HCT116 (cell line): Measurements from ENCODE around the gene DBNDD2. TPM values are rescaled to one million over a fixed set of nuclear protein-coding genes. Genes with fewer than 3 reads are reported as not detected.

ENCODE experiments used
- ATAC-seq: fragments of 200-7000 bp; cut with Tn5 transposase; 2 replicates; pipeline ENCODE4 v1.9.1; 2020; ENCODE audit warnings: mild to moderate bottlenecking, moderate library complexity
- BruUV-seq: library from RNA; stranded (reverse); fragments of 400-500 nt; replicated peaks from 2 replicates; lab custom pipeline; 2021; lab: Mats Ljungman, UMichigan
- CTCF ChIA-PET: fragments of 300-600 bp; sonication (Branson Sonifier 250); formaldehyde crosslinking; loops from one replicate; lab custom pipeline; 2021; ENCODE audit warnings: antibody characterized with exemption; lab: Charles Lee
- POLR2A ChIA-PET: fragments of 300-600, 350-600 bp; sonication (Branson Sonifier 250); formaldehyde crosslinking; loops from one replicate; lab custom pipeline; 2021; ENCODE audit warnings: antibody characterized with exemption; lab: Charles Lee
- RAD21 ChIA-PET, 2 experiments: fragments of 300-600 bp; sonication (Branson Sonifier 250); formaldehyde crosslinking; loops; one replicate each; lab custom pipeline; 2023; ENCODE audit warnings: low total read pairs in 2 of 2; ENCODE audit not compliant: uncharacterized antibody in 2 of 2, unreplicated experiment in 2 of 2, low non-redundant PET in 1 of 2; lab: Charles Lee
- DNase-seq: peaks from one replicate; pipeline ENCODE4 v3.0.0-alpha.2; 2010; ENCODE audit warnings: low read depth, low spot score
- H2AFZ ChIP-seq: fragments of 200-600 bp; shearing (Covaris generic), sonication (generic); 2 replicates; pipeline ENCODE4 v1.6.1; 2017; ENCODE audit warnings: low read depth, mixed run types, mixed read lengths, antibody characterized with exemption, low read length; ENCODE audit not compliant: poor library complexity, severe bottlenecking
- H3K27ac ChIP-seq: 2 replicates; pipeline ENCODE4 v1.5.1; 2012; ENCODE audit warnings: low read depth, low read length
- H3K27me3 ChIP-seq: fragments of 200-600 bp; sonication (generic); 2 replicates; pipeline ENCODE4 v1.6.1; 2016; ENCODE audit warnings: mixed run types, low read length, mixed read lengths; ENCODE audit not compliant: insufficient read depth
- H3K36me3 ChIP-seq, 2 experiments: fragments of 200-500 bp in 1 of 2; fragments of 200-600 bp in 1 of 2; sonication (Bioruptor generic) in 1 of 2; sonication (generic) in 1 of 2; 2 replicates each; pipeline versions ENCODE4 v1.5.1 to v1.6.1; 2014 to 2016; ENCODE audit warnings: low read length in 2 of 2, inconsistent platforms in 1 of 2, mixed read lengths in 1 of 2, mixed run types in 1 of 2; ENCODE audit not compliant: insufficient read depth in 2 of 2, control insufficient read depth in 1 of 2
- H3K4me1 ChIP-seq, 2 experiments: fragments of 200-600 bp in 1 of 2; sonication (generic) in 1 of 2; 2 replicates each; pipeline versions ENCODE4 v1.5.1 to v1.6.1; 2012 to 2017; ENCODE audit warnings: low read length in 2 of 2, inconsistent platforms in 1 of 2, mild to moderate bottlenecking in 1 of 2, mixed read lengths in 1 of 2, mixed run types in 1 of 2, moderate library complexity in 1 of 2; ENCODE audit not compliant: insufficient read depth in 2 of 2, control insufficient read depth in 1 of 2
- H3K4me2 ChIP-seq: fragments of 200-600 bp; sonication (generic); 2 replicates; pipeline ENCODE4 v1.6.1; 2017; ENCODE audit warnings: mixed run types, low read length, mixed read lengths
- H3K4me3 ChIP-seq, 2 experiments: fragments of 200-600 bp in 1 of 2; sonication (generic) in 1 of 2; replicated peaks in 1 of 2; 2 replicates each; pipeline ENCODE4 v1.5.1; 2011 to 2016; ENCODE audit warnings: low read length in 2 of 2, control low read depth in 1 of 2, low read depth in 1 of 2, mild to moderate bottlenecking in 1 of 2, mixed read lengths in 1 of 2, mixed run types in 1 of 2
- H3K79me2 ChIP-seq: fragments of 200-600 bp; sonication (generic); 2 replicates; pipeline ENCODE4 v1.6.1; 2017; ENCODE audit warnings: mild to moderate bottlenecking, mixed run types, low read length, moderate library complexity, mixed read lengths; ENCODE audit not compliant: insufficient read depth
- H3K9ac ChIP-seq: fragments of 200-600 bp; sonication (generic); 2 replicates; pipeline ENCODE4 v1.6.1; 2016; ENCODE audit warnings: low read length, mixed read lengths
- H3K9me2 ChIP-seq: fragments of 200-600 bp; sonication (generic), shearing (Covaris generic); 2 replicates; pipeline ENCODE4 v1.6.1; 2017; ENCODE audit warnings: mixed run types, mild to moderate bottlenecking, moderate library complexity; ENCODE audit not compliant: insufficient read depth
- H3K9me3 ChIP-seq, 2 experiments: fragments of 200-500 bp in 1 of 2; fragments of 200-600 bp in 1 of 2; sonication (Bioruptor generic) in 1 of 2; sonication (generic) in 1 of 2; 2 replicates each; pipeline ENCODE4 v1.6.1; 2014 to 2017; ENCODE audit warnings: low read length in 2 of 2, mixed read lengths in 2 of 2, inconsistent platforms in 1 of 2, low read depth in 1 of 2, mild to moderate bottlenecking in 1 of 2, mixed run types in 1 of 2, moderate library complexity in 1 of 2; ENCODE audit not compliant: control insufficient read depth in 1 of 2, insufficient read depth in 1 of 2
- H4K20me1 ChIP-seq: fragments of 200-600 bp; sonication (generic), shearing (Covaris generic); 2 replicates; pipeline ENCODE4 v1.6.1; 2017; ENCODE audit warnings: mixed run types, mild to moderate bottlenecking, moderate library complexity; ENCODE audit not compliant: insufficient read depth
- ATF3 ChIP-seq: IDR thresholded peaks from 2 replicates; pipeline ENCODE4 v1.6.1; 2012
- EZH2phosphoT487 ChIP-seq: fragments of 200-600 bp; IDR thresholded peaks from 2 replicates; pipeline ENCODE4 v1.6.1; 2018; ENCODE audit warnings: antibody characterized with exemption, borderline replicate concordance
- FOSL1 ChIP-seq: IDR thresholded peaks from 2 replicates; pipeline ENCODE4 v1.6.1; 2012; ENCODE audit warnings: low read depth
- JUND ChIP-seq: IDR thresholded peaks from 2 replicates; pipeline ENCODE4 v1.6.1; 2012
- MAX ChIP-seq: IDR thresholded peaks from 2 replicates; pipeline ENCODE4 v1.6.1; 2012
- POLR2A ChIP-seq: IDR thresholded peaks from 2 replicates; pipeline ENCODE4 v1.7.0; 2011; ENCODE audit warnings: borderline replicate concordance; ENCODE audit not compliant: insufficient read depth, insufficient read length; ENCODE audit errors: extremely low read depth
- RAD21 ChIP-seq: IDR thresholded peaks from 2 replicates; pipeline ENCODE4 v1.6.1; 2012; ENCODE audit warnings: low read depth, mild to moderate bottlenecking
- REST ChIP-seq: IDR thresholded peaks from 2 replicates; pipeline ENCODE4 v1.6.1; 2012; ENCODE audit warnings: low read depth
- SP1 ChIP-seq: IDR thresholded peaks from 2 replicates; pipeline ENCODE4 v1.6.1; 2012; ENCODE audit warnings: low read depth
- SRF ChIP-seq: IDR thresholded peaks from 2 replicates; pipeline ENCODE4 v1.6.1; 2012; ENCODE audit warnings: low read depth
- ZBTB33 ChIP-seq: IDR thresholded peaks from 2 replicates; pipeline ENCODE4 v1.6.1; 2011; ENCODE audit warnings: mild to moderate bottlenecking, low read length, moderate library complexity; ENCODE audit not compliant: insufficient replicate concordance; ENCODE audit errors: extremely low read depth
- ZFX ChIP-seq: fragments of 450-650 bp; IDR thresholded peaks from 2 replicates; pipeline ENCODE4 v1.6.1; 2017
- ZNF274 ChIP-seq: fragments of 200-500 bp; sonication (Bioruptor generic); IDR thresholded peaks from 2 replicates; pipeline ENCODE4 v1.6.1; 2014; ENCODE audit warnings: mild to moderate bottlenecking, low read depth, low read length, inconsistent platforms
- intact Hi-C: fragments of 100-400 bp; cut with micrococcal nuclease; formaldehyde crosslinking; loops from 2 replicates; pipeline ENCODE4 v1.10.0; 2022
- total RNA-seq: library from RNA; stranded (reverse); gene quantifications from one replicate; pipeline ENCODE4 v1.2.1, GENCODE V29; 2021; ENCODE audit not compliant: unreplicated experiment

The DBNDD2 gene
- total RNA-seq, 1 experiment from 2014 or later: 44.2 TPM

- TF ChIP-seq ZNF274 (no peak), ATF3 (no peak), EZH2phosphoT487 (no peak), ZBTB33 (no peak), JUND (no peak), MAX (no peak), ZFX (no peak), SP1 (no peak), RAD21 (no peak), POLR2A (no peak), SRF (no peak), FOSL1 (no peak), REST (no peak)
- BruUV-seq: no TSS peak
- DNase-seq: no peak
- no peaks in the 10 kb centered on the region for H4K20me1 ChIP-seq
- H2AFZ ChIP-seq: no peak overlapping the region
- ChIA-PET POLR2A (interaction anchor here (2.2 kb wide), 1 partner anchor 8 kb away, joined by 9 read pairs; the partner anchor contains the start of gene SYS1), RAD21 (no interaction called here), CTCF (interaction anchor here (3.1 to 8.3 kb wide), 2 partner anchors 9 to 64 kb away, joined by 22 to 61 read pairs; partner anchors contain the start of gene SYS1)
- no peaks in the 10 kb centered on the region for H3K9me3 ChIP-seq
- peaks cover 6 to 10% of the 10 kb centered on the region in 2 experiments; a peak in 1 of 4 replicates for H3K36me3 ChIP-seq
- H3K79me2 ChIP-seq: no peaks in the 10 kb centered on the region
- H3K9ac ChIP-seq: no peak overlapping the region
- H3K27ac ChIP-seq: no peak overlapping the region
- H3K4me2 ChIP-seq: no peak overlapping the region
- H3K4me3 ChIP-seq: no peak overlapping the region
- H3K4me1 ChIP-seq: peaks cover 0 to 15% of the 10 kb centered on the region in 2 experiments; a peak in 2 of 4 replicates
- intact Hi-C loops: no loop called here
- H3K9me2 ChIP-seq: no peaks in the 10 kb centered on the region
- H3K27me3 ChIP-seq: no peaks in the 10 kb centered on the region
- ATAC-seq: no peak
These were observed 35.8 kb upstream of the DBNDD2 start for GRCh38 chr20:45372241-45372640.
